Smooth muscle cell (in vitro differentiated cells): ENCODE measurements around the gene FBXO5. TPM values are rescaled to one million over a fixed set of nuclear protein-coding genes. Genes with fewer than 3 reads are reported as not detected.

Experiments used
- polyA plus RNA-seq: library from polyadenylated mRNA; unstranded; fragments of >200 nt; fragmentation: Nextera tagmentation; extraction: Ambion mirVana; gene quantifications from 2 replicates; pipeline ENCODE4 v1.2.1, GENCODE V29; 2016
- small RNA-seq: library from RNA; depleted of rRNA; stranded (forward); fragments of <200 nt; gene quantifications from one replicate; pipeline ENCODE3, GENCODE V24; 2014
- total RNA-seq: library from RNA; depleted of rRNA; stranded (reverse); fragments of >200 nt; gene quantifications from 2 replicates; pipeline ENCODE4 v1.2.3, GENCODE V29; 2014

FBXO5 gene
- total and polyA plus RNA-seq, 2 experiments from 2014 or later, result 8.0 to 10.7 TPM

Small RNAs within 50 kb of the gene (small RNA-seq; reads per million reads assigned to genes)
- not detected for gene AL080276.1

Other genes starting within 250 kb of the FBXO5 start
- gene VIP, start 232.2 kb downstream of the FBXO5 start, total RNA-seq, result not detected in 2 replicates
- gene VIP, start 232.2 kb downstream of the FBXO5 start, polyA plus RNA-seq, result not detected in 2 replicates
- 19.2 and 21.1 TPM in 2 replicates for gene MTRF1L, start 19.7 kb upstream of the FBXO5 start, total RNA-seq
- gene MTRF1L, start 19.7 kb upstream of the FBXO5 start, polyA plus RNA-seq, result 14.1 and 14.8 TPM in 2 replicates
- 1.9 and 2.7 TPM in 2 replicates for gene RGS17, start 148.2 kb upstream of the FBXO5 start, total RNA-seq
- 1.7 TPM in 2 replicates for gene RGS17, start 148.2 kb upstream of the FBXO5 start, polyA plus RNA-seq